Measurements from ENCODE around the gene TENM4. TPM values are rescaled to one million over a fixed set of nuclear protein-coding genes. Genes with fewer than 3 reads are reported as not detected.

The TENM4 gene
- total and polyA plus RNA-seq, 10 of the 15 experiments (the other 5 are each of a cell fraction or from before 2014, with no cell fraction given), result 0.03 to 0.12 (median 0.06) TPM; not detected in 7

DNA sequence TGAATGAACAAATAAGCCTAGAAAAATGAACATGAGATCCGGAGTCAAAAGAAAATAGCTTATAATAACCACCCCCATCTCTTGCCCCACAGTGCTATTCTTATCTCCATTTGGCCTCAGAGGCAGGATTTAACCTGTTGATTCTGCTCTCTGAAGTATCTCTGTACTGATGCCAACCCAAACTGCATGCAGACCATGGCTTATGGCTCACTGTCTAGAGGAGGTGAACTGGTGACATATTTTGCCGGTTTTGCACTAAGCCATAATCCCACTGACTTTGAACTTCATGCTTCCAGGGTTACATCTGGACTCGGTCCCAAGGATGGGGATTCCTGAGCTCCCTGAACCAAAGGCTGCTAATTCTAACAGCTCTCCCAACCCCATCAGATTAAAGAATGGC is 397.1 kb downstream of the TENM4 start:
- Histone ChIP-seq H3K27me3 (replicated peaks in 1 of 2; ENCODE audit: control insufficient read depth in 2 of 2, insufficient read depth in 2 of 2, low read length in 1 of 2) (no peaks in the 10 kb centered on the region; a peak in 2 of 4 replicates), H3K4me3 (no peak overlapping the region), H4K20me1 (ENCODE audit: control insufficient read depth, insufficient read depth) (no peaks in the 10 kb centered on the region), H3K4me1 (ENCODE audit: control insufficient read depth, insufficient read depth, low read length) (no peaks in the 10 kb centered on the region), H3K9ac (ENCODE audit: control insufficient read depth, insufficient read depth, low read length) (no peak overlapping the region), H2AFZ (ENCODE audit: control insufficient read depth, low read depth, low read length) (no peak overlapping the region), H3K36me3 (ENCODE audit: control insufficient read depth in 2 of 2, insufficient read depth in 2 of 2, low read length in 1 of 2) (no peaks in the 10 kb centered on the region), H3K27ac (ENCODE audit: control insufficient read depth, insufficient read depth) (no peak overlapping the region), H3K9me3 (replicated peaks; ENCODE audit: control insufficient read depth, insufficient read depth, low read length) (no peaks in the 10 kb centered on the region), H3K4me2 (ENCODE audit: control insufficient read depth, insufficient read depth) (no peak overlapping the region), H3K79me2 (ENCODE audit: control insufficient read depth, insufficient read depth, low read length) (no peaks in the 10 kb centered on the region)
- DNase-seq (ENCODE audit: low read depth, low spot score) (no peak), FAIRE-seq (no peak), ATAC-seq (no peak)
- SMC1A ChIA-PET (ENCODE audit: uncharacterized antibody, unreplicated experiment), result interaction anchor here (1.6 to 2.1 kb wide), 2 partner anchors 9 to 10 kb away, joined by 5 read pairs; no protein-coding TSS in a partner anchor
- in situ Hi-C loops (cut with MboI), result no loop called here
- intact Hi-C loops (cut with micrococcal nuclease; ENCODE audit: unreplicated experiment), result no loop called here
- RAD21 ChIA-PET (ENCODE audit: unreplicated experiment), result interaction anchor here (1.3 kb wide), 1 partner anchor 56 kb away, joined by 3 read pairs; no protein-coding TSS in a partner anchor
- BruUV-seq (replicated peaks), result no TSS peak
- CTCF ChIA-PET, result interaction anchor here (0.6 to 1.2 kb wide), 2 partner anchors 11 to 56 kb away, joined by 4 to 6 read pairs; no protein-coding TSS in a partner anchor
- POLR2A ChIA-PET, result no interaction called here
- TF ChIP-seq, protein P1, sequence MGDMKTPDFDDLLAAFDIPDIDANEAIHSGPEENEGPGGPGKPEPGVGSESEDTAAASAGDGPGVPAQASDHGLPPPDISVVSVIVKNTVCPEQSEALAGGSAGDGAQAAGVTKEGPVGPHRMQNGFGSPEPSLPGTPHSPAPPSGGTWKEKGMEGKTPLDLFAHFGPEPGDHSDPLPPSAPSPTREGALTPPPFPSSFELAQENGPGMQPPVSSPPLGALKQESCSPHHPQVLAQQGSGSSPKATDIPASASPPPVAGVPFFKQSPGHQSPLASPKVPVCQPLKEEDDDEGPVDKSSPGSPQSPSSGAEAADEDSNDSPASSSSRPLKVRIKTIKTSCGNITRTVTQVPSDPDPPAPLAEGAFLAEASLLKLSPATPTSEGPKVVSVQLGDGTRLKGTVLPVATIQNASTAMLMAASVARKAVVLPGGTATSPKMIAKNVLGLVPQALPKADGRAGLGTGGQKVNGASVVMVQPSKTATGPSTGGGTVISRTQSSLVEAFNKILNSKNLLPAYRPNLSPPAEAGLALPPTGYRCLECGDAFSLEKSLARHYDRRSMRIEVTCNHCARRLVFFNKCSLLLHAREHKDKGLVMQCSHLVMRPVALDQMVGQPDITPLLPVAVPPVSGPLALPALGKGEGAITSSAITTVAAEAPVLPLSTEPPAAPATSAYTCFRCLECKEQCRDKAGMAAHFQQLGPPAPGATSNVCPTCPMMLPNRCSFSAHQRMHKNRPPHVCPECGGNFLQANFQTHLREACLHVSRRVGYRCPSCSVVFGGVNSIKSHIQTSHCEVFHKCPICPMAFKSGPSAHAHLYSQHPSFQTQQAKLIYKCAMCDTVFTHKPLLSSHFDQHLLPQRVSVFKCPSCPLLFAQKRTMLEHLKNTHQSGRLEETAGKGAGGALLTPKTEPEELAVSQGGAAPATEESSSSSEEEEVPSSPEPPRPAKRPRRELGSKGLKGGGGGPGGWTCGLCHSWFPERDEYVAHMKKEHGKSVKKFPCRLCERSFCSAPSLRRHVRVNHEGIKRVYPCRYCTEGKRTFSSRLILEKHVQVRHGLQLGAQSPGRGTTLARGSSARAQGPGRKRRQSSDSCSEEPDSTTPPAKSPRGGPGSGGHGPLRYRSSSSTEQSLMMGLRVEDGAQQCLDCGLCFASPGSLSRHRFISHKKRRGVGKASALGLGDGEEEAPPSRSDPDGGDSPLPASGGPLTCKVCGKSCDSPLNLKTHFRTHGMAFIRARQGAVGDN (IDR thresholded peaks at IDR 0.05), result no peak
- no peak for TF ChIP-seq CREB1 (IDR thresholded peaks at IDR 0.05; ENCODE audit: low read depth)
- no peak for TF ChIP-seq NR2F1 (conservative IDR thresholded peaks at IDR 0.05)
- TF ChIP-seq KAT2A (conservative IDR thresholded peaks at IDR 0.05; ENCODE audit: control insufficient read depth, low read depth, low read length), result no peak
- TF ChIP-seq MTA2 (IDR thresholded peaks at IDR 0.05; ENCODE audit: low read depth), result no peak
- no peak for TF ChIP-seq RFX5 (IDR thresholded peaks at IDR 0.05; ENCODE audit: low read depth, low read length)
- TF ChIP-seq, protein P2, sequence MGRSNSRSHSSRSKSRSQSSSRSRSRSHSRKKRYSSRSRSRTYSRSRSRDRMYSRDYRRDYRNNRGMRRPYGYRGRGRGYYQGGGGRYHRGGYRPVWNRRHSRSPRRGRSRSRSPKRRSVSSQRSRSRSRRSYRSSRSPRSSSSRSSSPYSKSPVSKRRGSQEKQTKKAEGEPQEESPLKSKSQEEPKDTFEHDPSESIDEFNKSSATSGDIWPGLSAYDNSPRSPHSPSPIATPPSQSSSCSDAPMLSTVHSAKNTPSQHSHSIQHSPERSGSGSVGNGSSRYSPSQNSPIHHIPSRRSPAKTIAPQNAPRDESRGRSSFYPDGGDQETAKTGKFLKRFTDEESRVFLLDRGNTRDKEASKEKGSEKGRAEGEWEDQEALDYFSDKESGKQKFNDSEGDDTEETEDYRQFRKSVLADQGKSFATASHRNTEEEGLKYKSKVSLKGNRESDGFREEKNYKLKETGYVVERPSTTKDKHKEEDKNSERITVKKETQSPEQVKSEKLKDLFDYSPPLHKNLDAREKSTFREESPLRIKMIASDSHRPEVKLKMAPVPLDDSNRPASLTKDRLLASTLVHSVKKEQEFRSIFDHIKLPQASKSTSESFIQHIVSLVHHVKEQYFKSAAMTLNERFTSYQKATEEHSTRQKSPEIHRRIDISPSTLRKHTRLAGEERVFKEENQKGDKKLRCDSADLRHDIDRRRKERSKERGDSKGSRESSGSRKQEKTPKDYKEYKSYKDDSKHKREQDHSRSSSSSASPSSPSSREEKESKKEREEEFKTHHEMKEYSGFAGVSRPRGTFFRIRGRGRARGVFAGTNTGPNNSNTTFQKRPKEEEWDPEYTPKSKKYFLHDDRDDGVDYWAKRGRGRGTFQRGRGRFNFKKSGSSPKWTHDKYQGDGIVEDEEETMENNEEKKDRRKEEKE (IDR thresholded peaks at IDR 0.05), result no peak
- TF ChIP-seq TARDBP (IDR thresholded peaks at IDR 0.05; ENCODE audit: borderline replicate concordance), result no peak
- no peak for TF ChIP-seq PML (IDR thresholded peaks at IDR 0.05; ENCODE audit: low read length)
- TF ChIP-seq IRF4 (IDR thresholded peaks at IDR 0.05; ENCODE audit: low read depth, low read length), result no peak
- no peak for TF ChIP-seq SPI1 (IDR thresholded peaks at IDR 0.05; ENCODE audit: borderline replicate concordance, insufficient read depth, low read depth, low read length)
- TF ChIP-seq POLR2AphosphoS2 (IDR thresholded peaks at IDR 0.05; ENCODE audit: low read depth, low read length), result no peak
- no peak for TF ChIP-seq NFXL1 (IDR thresholded peaks at IDR 0.05; ENCODE audit: borderline replicate concordance)
- no peak for TF ChIP-seq SIX5 (IDR thresholded peaks at IDR 0.05; ENCODE audit: low read depth, low read length, severe bottlenecking)
- WGBS (ENCODE audit: insufficient coverage, insufficient replicate concordance, low lambda C conversion rate, missing lambda C conversion rate), result 20% methylated on average over 3 of the region's 3 CpGs
